Suprapubic skin (tissue), 4 donors: ENCODE results near the gene UVRAG. TPM values are rescaled to one million over a fixed set of nuclear protein-coding genes. Genes with fewer than 3 reads are reported as not detected.

Experiments used
- DNase-seq, 2 donors: peaks; one replicate each; pipeline ENCODE4 v3.0.0-alpha.2; 2019; ENCODE audit warnings: low spot score in 2 of 2
- H3K27ac ChIP-seq: fragments of 200-600 bp; sonication (generic); one replicate; pipeline ENCODE4 v1.5.1; 2019
- H3K27me3 ChIP-seq: fragments of 200-600 bp; sonication (generic); one replicate; pipeline ENCODE4 v1.5.1; 2019
- H3K36me3 ChIP-seq: fragments of 200-600 bp; sonication (generic); one replicate; pipeline ENCODE4 v1.5.1; 2019
- H3K4me1 ChIP-seq: fragments of 200-600 bp; sonication (generic); one replicate; pipeline ENCODE4 v1.5.1; 2019
- H3K4me3 ChIP-seq: fragments of 200-600 bp; sonication (generic); one replicate; pipeline ENCODE4 v1.5.1; 2019; ENCODE audit warnings: mild to moderate bottlenecking
- H3K9me3 ChIP-seq: fragments of 200-600 bp; sonication (generic); one replicate; pipeline ENCODE4 v1.5.1; 2019
- EP300 ChIP-seq: sonication (generic); formaldehyde crosslinking; IDR thresholded peaks from one replicate; pipeline ENCODE4 v1.6.1; 2017; ENCODE audit warnings: antibody characterized with exemption
- POLR2A ChIP-seq, 2 donors: fragments of 450-650 bp; IDR thresholded peaks; one replicate each; pipeline ENCODE4 v1.6.1; 2017; ENCODE audit warnings: antibody characterized with exemption in 2 of 2, mild to moderate bottlenecking in 2 of 2, moderate library complexity in 2 of 2
- POLR2AphosphoS5 ChIP-seq, 3 donors: sonication (generic); formaldehyde crosslinking; IDR thresholded peaks; one replicate each; pipeline ENCODE4 v1.6.1; 2017; ENCODE audit warnings: antibody characterized with exemption in 3 of 3
- WGBS: methylation state at CpG from one replicate; pipeline ENCODE4 v1.1.5; 2018; 5-methylcytosine and 5-hydroxymethylcytosine counted together
- total RNA-seq, 4 donors: library from RNA; depleted of rRNA; stranded (reverse); fragments of >200 nt; gene quantifications; one replicate each; pipeline ENCODE4 v1.1.0, GENCODE V29; 2016
- TF ChIP-seq, protein P1 (sequence below), 2 donors: fragments of 200-600 bp in 1 of 2; fragments of 450-650 bp in 1 of 2; sonication (generic) in 1 of 2; IDR thresholded peaks; one replicate each; pipeline ENCODE4 v1.5.1; 2016 to 2019; ENCODE audit warnings: antibody characterized with exemption in 2 of 2, mild to moderate bottlenecking in 1 of 2, moderate library complexity in 1 of 2

The UVRAG gene
- total RNA-seq, 4 donors from 2014 or later = 17.5 to 30.0 (median 22.1) TPM

DNA sequence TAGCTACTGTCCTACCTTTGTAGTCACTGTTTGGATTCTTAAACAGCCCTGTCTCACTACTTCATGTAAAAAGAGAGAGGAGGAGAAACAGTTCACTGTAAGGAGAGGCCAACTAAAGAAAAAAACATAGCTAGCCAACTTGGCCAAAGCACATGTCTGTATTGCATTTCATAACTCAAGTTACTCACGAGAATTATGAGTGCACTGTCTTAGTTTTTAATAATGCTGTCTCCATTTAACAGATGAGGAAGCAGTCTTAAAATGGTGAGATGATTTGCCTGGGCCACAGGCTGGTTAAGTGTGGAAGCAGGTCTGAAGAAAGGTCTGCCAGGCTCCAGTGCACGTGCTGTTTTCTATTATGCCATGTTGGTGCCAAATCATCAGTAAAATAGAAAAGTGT lies 104.5 kb downstream of the UVRAG start:
- Histone ChIP-seq H3K4me3 (no peak overlapping the region), H3K4me1 (peaks cover 13% of the 10 kb centered on the region), H3K27me3 (no peaks in the 10 kb centered on the region), H3K9me3 (no peaks in the 10 kb centered on the region), H3K36me3 (no peaks in the 10 kb centered on the region), H3K27ac (no peak overlapping the region)
- 29% methylated on average over 2 of the region's 2 CpGs for WGBS
- no peak for DNase-seq
- TF ChIP-seq POLR2A (IDR thresholded peaks at IDR 0.05) (no peak), POLR2AphosphoS5 (IDR thresholded peaks at IDR 0.05) (no peak)

DNA sequence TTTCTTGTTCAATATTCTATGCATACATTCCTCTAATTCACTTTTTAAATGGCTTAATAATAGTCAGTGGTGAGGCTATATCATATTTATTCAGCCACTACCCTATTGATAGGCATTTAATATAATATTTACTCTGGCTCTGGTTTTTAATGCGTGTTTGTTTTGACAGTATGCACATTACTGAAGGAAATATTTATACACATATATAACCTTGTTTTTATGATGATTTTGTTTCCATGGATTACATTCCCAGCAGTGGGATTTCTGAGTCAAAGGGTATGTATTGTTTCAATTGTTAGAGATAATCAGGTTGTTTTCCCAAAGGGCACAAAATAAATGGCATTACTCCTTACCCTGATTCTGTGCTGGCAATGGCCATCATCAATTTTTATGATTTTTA lies 105.8 kb downstream of the UVRAG start:
- TF ChIP-seq, protein P1, sequence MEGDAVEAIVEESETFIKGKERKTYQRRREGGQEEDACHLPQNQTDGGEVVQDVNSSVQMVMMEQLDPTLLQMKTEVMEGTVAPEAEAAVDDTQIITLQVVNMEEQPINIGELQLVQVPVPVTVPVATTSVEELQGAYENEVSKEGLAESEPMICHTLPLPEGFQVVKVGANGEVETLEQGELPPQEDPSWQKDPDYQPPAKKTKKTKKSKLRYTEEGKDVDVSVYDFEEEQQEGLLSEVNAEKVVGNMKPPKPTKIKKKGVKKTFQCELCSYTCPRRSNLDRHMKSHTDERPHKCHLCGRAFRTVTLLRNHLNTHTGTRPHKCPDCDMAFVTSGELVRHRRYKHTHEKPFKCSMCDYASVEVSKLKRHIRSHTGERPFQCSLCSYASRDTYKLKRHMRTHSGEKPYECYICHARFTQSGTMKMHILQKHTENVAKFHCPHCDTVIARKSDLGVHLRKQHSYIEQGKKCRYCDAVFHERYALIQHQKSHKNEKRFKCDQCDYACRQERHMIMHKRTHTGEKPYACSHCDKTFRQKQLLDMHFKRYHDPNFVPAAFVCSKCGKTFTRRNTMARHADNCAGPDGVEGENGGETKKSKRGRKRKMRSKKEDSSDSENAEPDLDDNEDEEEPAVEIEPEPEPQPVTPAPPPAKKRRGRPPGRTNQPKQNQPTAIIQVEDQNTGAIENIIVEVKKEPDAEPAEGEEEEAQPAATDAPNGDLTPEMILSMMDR (IDR thresholded peaks at IDR 0.05) = no peak
- TF ChIP-seq POLR2AphosphoS5 (IDR thresholded peaks at IDR 0.05) = no peak
- TF ChIP-seq EP300 = no peak
- no peak for TF ChIP-seq POLR2A (IDR thresholded peaks at IDR 0.05)
- Histone ChIP-seq H3K4me3 (no peak overlapping the region), H3K36me3 (no peaks in the 10 kb centered on the region), H3K9me3 (no peaks in the 10 kb centered on the region), H3K27me3 (no peaks in the 10 kb centered on the region), H3K4me1 (peaks cover 27% of the 10 kb centered on the region), H3K27ac (no peak overlapping the region)
- WGBS = 83% methylated on average over 1 of the region's 1 CpG
- DNase-seq = no peak

DNA sequence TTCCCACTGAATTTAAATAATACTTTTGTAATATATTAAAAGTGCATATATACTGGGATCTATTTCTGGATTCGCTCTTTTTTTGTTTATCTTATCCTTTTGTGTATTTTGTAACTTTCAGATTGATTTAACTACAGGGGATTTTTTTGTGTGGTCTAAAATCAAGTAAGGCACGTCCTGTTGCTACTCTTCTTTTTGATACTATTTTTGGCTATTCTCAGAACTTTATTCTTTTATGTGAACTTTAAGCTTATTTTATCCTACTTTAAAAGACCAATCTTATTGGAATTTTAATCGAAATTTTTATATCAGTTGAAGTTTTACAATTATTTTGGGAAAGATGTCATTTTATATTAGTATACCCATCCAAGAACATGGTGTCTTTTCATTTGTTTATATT lies 106.8 kb downstream of the UVRAG start:
- Histone ChIP-seq H3K36me3 (no peaks in the 10 kb centered on the region), H3K27me3 (no peaks in the 10 kb centered on the region), H3K27ac (no peak overlapping the region), H3K4me3 (no peak overlapping the region), H3K4me1 (peaks cover 31% of the 10 kb centered on the region), H3K9me3 (no peaks in the 10 kb centered on the region)
- 84% methylated on average over 3 of the region's 3 CpGs for WGBS
- DNase-seq = no peak
- TF ChIP-seq POLR2A (IDR thresholded peaks at IDR 0.05) (no peak), POLR2AphosphoS5 (IDR thresholded peaks at IDR 0.05) (no peak), EP300 (no peak)
- TF ChIP-seq, protein P1 (IDR thresholded peaks at IDR 0.05) = no peak

DNA sequence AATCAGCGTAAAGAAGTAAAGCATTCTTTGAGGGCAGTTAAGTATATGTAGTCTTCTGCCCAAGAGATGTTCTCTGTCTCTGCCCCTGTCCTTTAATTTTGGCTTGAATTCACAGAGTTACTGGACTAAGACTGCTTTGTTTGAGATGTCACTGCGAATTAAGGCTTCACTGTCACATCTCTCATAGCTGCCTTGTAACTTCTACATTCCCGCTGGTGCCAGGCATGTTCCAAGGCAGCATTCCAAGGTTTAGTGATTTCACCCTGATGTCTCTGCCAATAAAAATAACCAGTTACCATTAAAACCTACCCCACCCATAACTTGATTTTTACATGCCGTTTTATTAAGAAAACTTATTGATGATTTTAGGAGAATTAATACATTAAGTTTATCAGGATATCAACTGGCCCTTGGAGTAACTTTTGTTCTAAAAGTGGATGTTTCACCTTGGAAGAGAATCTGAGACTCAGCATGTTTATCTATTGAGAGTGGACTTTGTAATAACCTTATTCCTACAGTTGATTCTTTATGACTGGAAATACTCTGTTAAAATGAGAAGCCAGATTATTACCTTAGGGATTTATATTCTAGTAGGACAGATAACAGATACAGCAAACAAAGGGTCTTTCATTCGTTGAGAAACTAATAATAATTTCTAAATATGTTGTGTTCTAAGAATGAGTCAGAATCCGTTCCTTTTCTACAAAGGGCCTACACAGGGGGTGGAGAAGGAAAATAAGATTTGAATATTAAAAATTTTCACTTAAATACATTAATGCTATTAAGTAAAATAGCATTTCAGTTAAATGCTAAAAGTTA lies 110.2 kb downstream of the UVRAG start:
- TF ChIP-seq EP300 = no peak
- no peak for TF ChIP-seq POLR2A (IDR thresholded peaks at IDR 0.05)
- Histone ChIP-seq H3K36me3 (no peaks in the 10 kb centered on the region), H3K27ac (peak overlapping the region; percentile 11), H3K4me3 (no peak overlapping the region), H3K27me3 (no peaks in the 10 kb centered on the region), H3K4me1 (peaks cover 21% of the 10 kb centered on the region), H3K9me3 (no peaks in the 10 kb centered on the region)
- DNase-seq = no peak
- WGBS = 32% methylated on average over 6 of the region's 6 CpGs

DNA sequence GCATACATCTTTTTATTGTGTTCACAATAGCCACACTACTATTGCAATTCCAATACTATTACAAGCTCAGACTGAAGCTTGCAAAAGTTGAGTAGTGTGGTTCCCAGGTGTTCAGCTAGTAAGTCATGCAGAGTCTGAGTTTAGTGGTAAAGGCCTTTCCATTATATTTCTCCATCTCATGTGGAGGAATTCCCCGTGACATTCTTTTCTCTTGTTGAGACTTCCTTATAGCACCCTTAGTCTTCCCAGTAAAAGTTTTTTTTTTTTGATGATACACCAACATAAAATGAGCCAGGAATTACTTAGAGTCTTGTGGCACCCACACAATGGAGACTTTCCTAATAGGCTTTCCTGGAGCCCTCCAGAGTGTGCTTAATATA lies 110.8 kb downstream of the UVRAG start:
- H3K36me3 ChIP-seq = no peaks in the 10 kb centered on the region
- DNase-seq = no peak
- H3K4me1 ChIP-seq = peaks cover 21% of the 10 kb centered on the region
- no peaks in the 10 kb centered on the region for H3K27me3 ChIP-seq
- WGBS = 90% methylated on average over 1 of the region's 1 CpG
- no peak overlapping the region for H3K4me3 ChIP-seq
- TF ChIP-seq, protein P1 (IDR thresholded peaks at IDR 0.05) = no peak
- no peak for TF ChIP-seq POLR2AphosphoS5 (IDR thresholded peaks at IDR 0.05)
- no peak for TF ChIP-seq EP300
- TF ChIP-seq POLR2A (IDR thresholded peaks at IDR 0.05) = no peak
- no peaks in the 10 kb centered on the region for H3K9me3 ChIP-seq
- no peak overlapping the region for H3K27ac ChIP-seq

DNA sequence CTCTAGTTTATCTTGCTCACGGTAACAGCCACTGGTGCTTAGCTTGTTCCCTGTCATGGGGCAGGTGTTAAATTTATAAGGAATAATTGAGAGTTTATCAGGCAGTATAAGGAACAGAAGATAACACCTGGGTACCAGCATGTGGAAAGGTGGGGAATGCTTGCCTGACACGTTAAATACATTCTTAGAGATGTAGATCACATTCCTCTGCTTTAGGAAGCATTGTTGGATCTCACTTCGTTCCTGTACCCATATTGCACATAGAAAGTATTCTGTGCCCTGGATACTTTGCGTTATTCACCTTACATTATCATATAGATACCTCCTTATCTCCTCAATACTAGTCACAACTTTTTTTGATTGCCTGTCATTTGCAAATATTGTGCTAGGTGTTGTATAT lies 114.7 kb downstream of the UVRAG start:
- TF ChIP-seq EP300 (no peak), POLR2A (IDR thresholded peaks at IDR 0.05) (no peak), POLR2AphosphoS5 (IDR thresholded peaks at IDR 0.05) (no peak)
- TF ChIP-seq, protein P1 (IDR thresholded peaks at IDR 0.05) = no peak
- no peak for DNase-seq
- Histone ChIP-seq H3K27me3 (no peaks in the 10 kb centered on the region), H3K9me3 (no peaks in the 10 kb centered on the region), H3K36me3 (no peaks in the 10 kb centered on the region), H3K4me1 (peaks cover 16% of the 10 kb centered on the region), H3K4me3 (no peak overlapping the region), H3K27ac (no peak overlapping the region)
- WGBS = 94% methylated on average over 4 of the region's 4 CpGs
